ENCODE measurements around the gene BHMT2. TPM values are rescaled to one million over a fixed set of nuclear protein-coding genes. Genes with fewer than 3 reads are reported as not detected.

The BHMT2 gene
- total RNA-seq, 1 experiment from 2014 or later, result 0.20 TPM

GRCh38 chr5:79059674-79060073, 9.9 kb upstream of the BHMT2 start:
- Histone ChIP-seq H4K20me1 (ENCODE audit: insufficient read depth) (no peaks in the 10 kb centered on the region), H3K9ac (ENCODE audit: low read length) (no peak overlapping the region), H3K36me3 (ENCODE audit: control insufficient read depth in 1 of 2, insufficient read depth in 2 of 2, low read length in 2 of 2) (no peaks in the 10 kb centered on the region), H3K27ac (ENCODE audit: low read depth, low read length) (no peak overlapping the region), H2AFZ (ENCODE audit: low read depth, low read length, poor library complexity, severe bottlenecking) (no peak overlapping the region), H3K9me3 (ENCODE audit: control insufficient read depth in 1 of 2, insufficient read depth in 1 of 2, low read depth in 1 of 2, low read length in 2 of 2) (no peaks in the 10 kb centered on the region), H3K4me2 (ENCODE audit: low read length) (no peak overlapping the region), H3K27me3 (ENCODE audit: insufficient read depth, low read length) (no peaks in the 10 kb centered on the region), H3K4me1 (ENCODE audit: control insufficient read depth in 1 of 2, insufficient read depth in 2 of 2, low read length in 2 of 2) (no peaks in the 10 kb centered on the region), H3K4me3 (replicated peaks in 1 of 2; ENCODE audit: low read depth in 1 of 2, low read length in 2 of 2) (no peak overlapping the region), H3K9me2 (ENCODE audit: insufficient read depth) (no peaks in the 10 kb centered on the region; the same call in 1 of the 2 replicates), H3K79me2 (ENCODE audit: insufficient read depth, low read length) (no peaks in the 10 kb centered on the region)
- TF ChIP-seq ZFX (IDR thresholded peaks at IDR 0.05), result no peak
- TF ChIP-seq CTCF (IDR thresholded peaks at IDR 0.05 in 2 of 3, conservative IDR thresholded peaks at IDR 0.05 in 1 of 3; ENCODE audit: borderline replicate concordance in 1 of 3, insufficient read depth in 1 of 3, low read depth in 2 of 3, low read length in 2 of 3), result no peak
- TF ChIP-seq ELF1 (IDR thresholded peaks at IDR 0.05; ENCODE audit: borderline replicate concordance, low read depth), result no peak
- TF ChIP-seq TCF7L2 (IDR thresholded peaks at IDR 0.05; ENCODE audit: borderline replicate concordance, extremely low read depth, insufficient read depth, insufficient read length), result no peak
- TF ChIP-seq JUND (IDR thresholded peaks at IDR 0.05), result no peak
- TF ChIP-seq RAD21 (IDR thresholded peaks at IDR 0.05; ENCODE audit: low read depth), result no peak
- TF ChIP-seq ZNF274 (IDR thresholded peaks at IDR 0.05; ENCODE audit: low read depth, low read length), result no peak
- TF ChIP-seq, protein P1, sequence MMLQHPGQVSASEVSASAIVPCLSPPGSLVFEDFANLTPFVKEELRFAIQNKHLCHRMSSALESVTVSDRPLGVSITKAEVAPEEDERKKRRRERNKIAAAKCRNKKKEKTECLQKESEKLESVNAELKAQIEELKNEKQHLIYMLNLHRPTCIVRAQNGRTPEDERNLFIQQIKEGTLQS (IDR thresholded peaks at IDR 0.05), result no peak
- TF ChIP-seq YY1 (IDR thresholded peaks at IDR 0.05; ENCODE audit: extremely low read depth, insufficient replicate concordance, low read depth, low read length), result no peak
- no peak for TF ChIP-seq SIN3A (IDR thresholded peaks at IDR 0.05; ENCODE audit: low read depth)
- no peak for TF ChIP-seq CEBPB (IDR thresholded peaks at IDR 0.05; ENCODE audit: low read depth)
- no peak for TF ChIP-seq REST (IDR thresholded peaks at IDR 0.05; ENCODE audit: low read depth)
- no peak for TF ChIP-seq POLR2AphosphoS5 (IDR thresholded peaks at IDR 0.05; ENCODE audit: low read depth, low read length)
- no peak for TF ChIP-seq SRF (IDR thresholded peaks at IDR 0.05; ENCODE audit: low read depth)
- no peak for TF ChIP-seq EGR1 (IDR thresholded peaks at IDR 0.05; ENCODE audit: low read depth)
- TF ChIP-seq EZH2phosphoT487 (IDR thresholded peaks at IDR 0.05; ENCODE audit: borderline replicate concordance), result no peak
- TF ChIP-seq EZH2 (IDR thresholded peaks at IDR 0.05), result no peak
- TF ChIP-seq, protein P2, sequence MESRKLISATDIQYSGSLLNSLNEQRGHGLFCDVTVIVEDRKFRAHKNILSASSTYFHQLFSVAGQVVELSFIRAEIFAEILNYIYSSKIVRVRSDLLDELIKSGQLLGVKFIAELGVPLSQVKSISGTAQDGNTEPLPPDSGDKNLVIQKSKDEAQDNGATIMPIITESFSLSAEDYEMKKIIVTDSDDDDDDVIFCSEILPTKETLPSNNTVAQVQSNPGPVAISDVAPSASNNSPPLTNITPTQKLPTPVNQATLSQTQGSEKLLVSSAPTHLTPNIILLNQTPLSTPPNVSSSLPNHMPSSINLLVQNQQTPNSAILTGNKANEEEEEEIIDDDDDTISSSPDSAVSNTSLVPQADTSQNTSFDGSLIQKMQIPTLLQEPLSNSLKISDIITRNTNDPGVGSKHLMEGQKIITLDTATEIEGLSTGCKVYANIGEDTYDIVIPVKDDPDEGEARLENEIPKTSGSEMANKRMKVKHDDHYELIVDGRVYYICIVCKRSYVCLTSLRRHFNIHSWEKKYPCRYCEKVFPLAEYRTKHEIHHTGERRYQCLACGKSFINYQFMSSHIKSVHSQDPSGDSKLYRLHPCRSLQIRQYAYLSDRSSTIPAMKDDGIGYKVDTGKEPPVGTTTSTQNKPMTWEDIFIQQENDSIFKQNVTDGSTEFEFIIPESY (IDR thresholded peaks at IDR 0.05; ENCODE audit: extremely low read depth, insufficient replicate concordance, low read length), result no peak
- no peak for TF ChIP-seq POLR2A (IDR thresholded peaks at IDR 0.05; ENCODE audit: borderline replicate concordance, extremely low read depth, insufficient read depth, insufficient read length)
- no peak for TF ChIP-seq SP1 (IDR thresholded peaks at IDR 0.05; ENCODE audit: low read depth)
- ChIA-PET POLR2A (no interaction called here), CTCF (interaction anchor here (1.0 kb wide), 1 partner anchor 35 kb away, joined by 3 read pairs; no protein-coding TSS in a partner anchor), RAD21 (ENCODE audit: low non-redundant PET in 1 of 2, low total read pairs in 2 of 2, uncharacterized antibody in 2 of 2, unreplicated experiment in 2 of 2) (no interaction called here)
- DNase-seq (ENCODE audit: low read depth, low spot score) (no peak), ATAC-seq (no peak)
- BruUV-seq (replicated peaks), result no TSS peak
- intact Hi-C loops (cut with micrococcal nuclease), result loop anchor here (2.0 kb wide), 1 partner anchor 19 kb away; no protein-coding TSS in a partner anchor
